Astrocyte (in vitro differentiated cells and primary cell): Measurements from ENCODE around the gene KREMEN1. TPM values are rescaled to one million over a fixed set of nuclear protein-coding genes. Genes with fewer than 3 reads are reported as not detected.

Experiments used
- DNase-seq: peaks from one replicate; pipeline ENCODE4 v3.0.0-alpha.2; 2010; ENCODE audit warnings: low read depth
- FAIRE-seq: peaks from 2 replicates; lab custom pipeline; 2011; peaks lifted over from hg19 to GRCh38; lab: Jason Lieb, UNC
- H2AFZ ChIP-seq: 2 replicates; pipeline ENCODE4 v1.6.0; 2012; ENCODE audit warnings: low read depth, low read length, inconsistent platforms
- H3K27ac ChIP-seq: 2 replicates; pipeline ENCODE4 v1.5.1; 2011; ENCODE audit warnings: low read depth, low read length, inconsistent platforms
- H3K27me3 ChIP-seq: 2 replicates; pipeline ENCODE4 v1.6.0; 2011; ENCODE audit warnings: low read length, inconsistent platforms; ENCODE audit not compliant: insufficient read depth
- H3K36me3 ChIP-seq: 2 replicates; pipeline ENCODE4 v1.5.1; 2011; ENCODE audit warnings: low read length, inconsistent platforms; ENCODE audit not compliant: insufficient read depth
- H3K4me1 ChIP-seq: 2 replicates; pipeline ENCODE4 v1.5.1; 2011; ENCODE audit warnings: low read length, inconsistent platforms; ENCODE audit not compliant: insufficient read depth
- H3K4me2 ChIP-seq: 2 replicates; pipeline ENCODE4 v1.6.0; 2012; ENCODE audit warnings: low read length, inconsistent platforms
- H3K4me3 ChIP-seq: 2 replicates; pipeline ENCODE4 v1.5.1; 2011; ENCODE audit warnings: low read depth, mild to moderate bottlenecking, low read length, inconsistent platforms; ENCODE audit not compliant: insufficient read depth
- H3K79me2 ChIP-seq: 2 replicates; pipeline ENCODE4 v1.6.0; 2012; ENCODE audit warnings: mild to moderate bottlenecking, low read length, inconsistent platforms; ENCODE audit not compliant: insufficient read depth
- H3K9ac ChIP-seq: 2 replicates; pipeline ENCODE4 v1.6.0; 2012; ENCODE audit warnings: mild to moderate bottlenecking, low read length, inconsistent platforms
- H3K9me3 ChIP-seq: 2 replicates; pipeline ENCODE4 v1.5.1; 2012; ENCODE audit warnings: low read depth, mild to moderate bottlenecking, low read length, inconsistent platforms; ENCODE audit not compliant: insufficient read depth
- H4K20me1 ChIP-seq: 2 replicates; pipeline ENCODE4 v1.6.0; 2012; ENCODE audit warnings: low read length, inconsistent platforms; ENCODE audit not compliant: insufficient read depth
- H3K27ac Mint-ChIP-seq: one replicate; pipeline ENCODE4 v1.8.0; 2021; ENCODE audit warnings: mild to moderate bottlenecking, mixed read lengths; ENCODE audit not compliant: unreplicated experiment
- H3K27me3 Mint-ChIP-seq: one replicate; pipeline ENCODE4 v1.8.0; 2021; ENCODE audit warnings: low read depth, mixed read lengths; ENCODE audit not compliant: unreplicated experiment
- H3K36me3 Mint-ChIP-seq: one replicate; pipeline ENCODE4 v1.8.0; 2021; ENCODE audit warnings: low read depth, mixed read lengths; ENCODE audit not compliant: unreplicated experiment
- H3K4me1 Mint-ChIP-seq: one replicate; pipeline ENCODE4 v1.8.0; 2021; ENCODE audit warnings: low read depth, mixed read lengths; ENCODE audit not compliant: unreplicated experiment
- H3K4me3 Mint-ChIP-seq: one replicate; pipeline ENCODE4 v1.8.0; 2021; ENCODE audit warnings: mild to moderate bottlenecking, moderate library complexity, mixed read lengths; ENCODE audit not compliant: unreplicated experiment
- H3K9me3 Mint-ChIP-seq: one replicate; pipeline ENCODE4 v1.8.0; 2021; ENCODE audit warnings: mild to moderate bottlenecking, mixed read lengths; ENCODE audit not compliant: unreplicated experiment
- CTCF ChIP-seq: IDR thresholded peaks from 2 replicates; pipeline ENCODE4 v1.5.1; 2011; ENCODE audit warnings: low read depth, mild to moderate bottlenecking, inconsistent platforms, low read length, moderate library complexity; ENCODE audit not compliant: insufficient read depth
- EZH2 ChIP-seq: IDR thresholded peaks from 2 replicates; pipeline ENCODE4 v1.6.1; 2012; ENCODE audit warnings: mild to moderate bottlenecking, low read length, inconsistent platforms; ENCODE audit not compliant: insufficient read depth
- total RNA-seq: library from RNA; stranded (reverse); gene quantifications from 2 replicates; pipeline ENCODE4 v1.2.1, GENCODE V29; 2021

Gene KREMEN1
- total RNA-seq, 1 donor from 2014 or later: 3.3 TPM

- Histone ChIP-seq H3K4me1 (peaks cover 10% of the 10 kb centered on the region), H2AFZ (no peak overlapping the region), H3K27ac (no peak overlapping the region), H3K9ac (no peak overlapping the region), H3K36me3 (no peaks in the 10 kb centered on the region), H3K27me3 (no peaks in the 10 kb centered on the region), H3K4me3 (no peak overlapping the region), H3K79me2 (no peaks in the 10 kb centered on the region), H4K20me1 (no peaks in the 10 kb centered on the region), H3K4me2 (no peak overlapping the region), H3K9me3 (no peaks in the 10 kb centered on the region)
- no peak for DNase-seq
- H3K36me3 Mint-ChIP-seq: no peaks in the 10 kb centered on the region
- H3K4me3 Mint-ChIP-seq: no peak overlapping the region
- H3K27ac Mint-ChIP-seq: no peak overlapping the region
- no peaks in the 10 kb centered on the region for H3K27me3 Mint-ChIP-seq
- FAIRE-seq: peak; percentile 67
- TF ChIP-seq EZH2 (no peak), CTCF (no peak)
- peaks cover 16% of the 10 kb centered on the region for H3K4me1 Mint-ChIP-seq
- no peaks in the 10 kb centered on the region for H3K9me3 Mint-ChIP-seq
Measured at GRCh38 chr22:29096736-29097669, 24.2 kb downstream of the KREMEN1 start.

GRCh38 chr22:29098296-29098695 lies 25.5 kb downstream of the KREMEN1 start:
- no peaks in the 10 kb centered on the region for H3K27me3 Mint-ChIP-seq
- no peak overlapping the region for H2AFZ ChIP-seq
- no peak for FAIRE-seq

More at GRCh38 chr22:29098296-29098695, 25.5 kb downstream of the KREMEN1 start:
- no peak for TF ChIP-seq EZH2
- TF ChIP-seq CTCF: no peak
- Histone ChIP-seq H3K79me2 (no peaks in the 10 kb centered on the region), H3K27me3 (no peaks in the 10 kb centered on the region), H3K4me2 (no peak overlapping the region), H3K27ac (no peak overlapping the region), H4K20me1 (no peaks in the 10 kb centered on the region), H3K4me1 (peaks cover 8% of the 10 kb centered on the region), H3K9ac (no peak overlapping the region), H3K36me3 (no peaks in the 10 kb centered on the region), H3K4me3 (no peak overlapping the region), H3K9me3 (no peaks in the 10 kb centered on the region)
- H3K4me3 Mint-ChIP-seq: no peak overlapping the region
- H3K36me3 Mint-ChIP-seq: no peaks in the 10 kb centered on the region
- H3K27ac Mint-ChIP-seq: no peak overlapping the region
- peaks cover 13% of the 10 kb centered on the region for H3K4me1 Mint-ChIP-seq
- H3K9me3 Mint-ChIP-seq: no peaks in the 10 kb centered on the region
- no peak for DNase-seq
